Skin epidermis (tissue), 12 donors: Measurements from ENCODE around the gene BRME1.

Experiments
- H3K27ac ChIP-seq, 21 experiments: fragments of 200-600 bp; sonication (generic) in 11 of 21; one replicate each; pipeline ENCODE4 v1.5.0; 2020; ENCODE audit warnings: mild to moderate bottlenecking in 3 of 21, inconsistent platforms in 2 of 21, moderate library complexity in 2 of 21
- H3K4me3 ChIP-seq, 7 experiments: fragments of 200-600 bp; sonication (generic) in 2 of 7; one replicate each; pipeline ENCODE4 v1.5.0; 2020; ENCODE audit warnings: inconsistent platforms in 2 of 7, mild to moderate bottlenecking in 2 of 7, moderate library complexity in 1 of 7

BRME1 gene

GRCh38 chr19:13905634-13906520, at the start of gene BRME1, which contains the start of gene CC2D1A:
Gene BRME1, minus strand, starts transcription at chr19:13906117. Its CDS starts 1,225 bp downstream, at chr19:13904892.
Gene CC2D1A, plus strand, starts transcription at chr19:13906201. Its CDS starts 241 bp downstream, at chr19:13906442.
- H3K27ac ChIP-seq: peak within 1 kb of the TSS; percentile 51 to 95 (median 90)

GRCh38 chr19:13954185-13954584, 48.3 kb upstream of the BRME1 start:
- no peak overlapping the region for H3K4me3 ChIP-seq
- peak overlapping the region in 3 of 21 experiments; percentile 85 to 95 (median 92) for H3K27ac ChIP-seq

More at GRCh38 chr19:13905634-13906520, at the start of gene BRME1, which contains the start of gene CC2D1A:
- peak within 1 kb of the TSS; percentile 59 to 98 (median 84) for H3K4me3 ChIP-seq

- Histone ChIP-seq H3K27ac (peak overlapping the region; percentile 74 to 98 (median 92)), H3K4me3 (peak overlapping the region; percentile 59 to 86 (median 80))
Measured at GRCh38 chr19:13952931-13953531, 47.1 kb upstream of the BRME1 start.

GRCh38 chr19:13952154-13952930, 46.4 kb upstream of the BRME1 start, which contains the start of gene DCAF15:
Gene DCAF15, plus strand, starts transcription at chr19:13952509. Its CDS starts 4 bp downstream, at chr19:13952513.
- H3K4me3 ChIP-seq: peak within 1 kb of the TSS; percentile 59 to 86 (median 80)
- H3K27ac ChIP-seq: peak within 1 kb of the TSS; percentile 74 to 98 (median 92)

- Histone ChIP-seq H3K27ac (peak overlapping the region in 2 of 21 experiments; percentile 87 to 92), H3K4me3 (peak overlapping the region in 6 of 7 experiments; percentile 20 to 86 (median 72))
Measured at GRCh38 chr19:13951799-13952153, 45.9 kb upstream of the BRME1 start.

- Histone ChIP-seq H3K27ac (no peak overlapping the region), H3K4me3 (no peak overlapping the region)
Measured at GRCh38 chr19:13951043-13951442, 45.1 kb upstream of the BRME1 start.

- H3K4me3 ChIP-seq: no peak overlapping the region
- no peak overlapping the region for H3K27ac ChIP-seq
Measured at GRCh38 chr19:13946414-13946813, 40.5 kb upstream of the BRME1 start.

GRCh38 chr19:13942023-13942684, 36.2 kb upstream of the BRME1 start:
- Histone ChIP-seq H3K27ac (no peak overlapping the region), H3K4me3 (no peak overlapping the region)

- Histone ChIP-seq H3K27ac (peak within 1 kb of the TSS in 14 of 21 experiments; percentile 8 to 71 (median 48)), H3K4me3 (peak within 1 kb of the TSS in 6 of 7 experiments; percentile 8 to 36 (median 20))
Measured at GRCh38 chr19:13938301-13939064, 32.6 kb upstream of the BRME1 start, which contains the start of gene PODNL1. Gene PODNL1, minus strand, starts transcription at chr19:13938417. Its CDS starts 236 bp downstream, at chr19:13938181.

- H3K27ac ChIP-seq: peak overlapping the region in 12 of 21 experiments; percentile 8 to 71 (median 56)
- H3K4me3 ChIP-seq: peak overlapping the region in 6 of 7 experiments; percentile 8 to 36 (median 20)
Measured at GRCh38 chr19:13937479-13938300, 31.8 kb upstream of the BRME1 start.

- Histone ChIP-seq H3K27ac (no peak overlapping the region), H3K4me3 (no peak overlapping the region)
Measured at GRCh38 chr19:13935765-13936510, 30.0 kb upstream of the BRME1 start.

GRCh38 chr19:13934785-13935109, 28.8 kb upstream of the BRME1 start:
- Histone ChIP-seq H3K4me3 (no peak overlapping the region), H3K27ac (no peak overlapping the region)

- H3K4me3 ChIP-seq: no peak overlapping the region
Measured at GRCh38 chr19:13932911-13933393, 27.0 kb upstream of the BRME1 start.

GRCh38 chr19:13932149-13932637, 26.3 kb upstream of the BRME1 start:
- H3K4me3 ChIP-seq: no peak overlapping the region

More at GRCh38 chr19:13932911-13933393, 27.0 kb upstream of the BRME1 start:
- H3K27ac ChIP-seq: no peak overlapping the region

GRCh38 chr19:13931391-13932148, 25.7 kb upstream of the BRME1 start:
- H3K27ac ChIP-seq: peak overlapping the region in 1 of 21 experiments; percentile 34
- H3K4me3 ChIP-seq: no peak overlapping the region

More at GRCh38 chr19:13932149-13932637, 26.3 kb upstream of the BRME1 start:
- H3K27ac ChIP-seq: peak overlapping the region in 1 of 21 experiments; percentile 34

GRCh38 chr19:13930402-13930801, 24.5 kb upstream of the BRME1 start:
- H3K4me3 ChIP-seq: no peak overlapping the region
- H3K27ac ChIP-seq: peak overlapping the region in 1 of 21 experiments; percentile 28
